Fibroblast of upper back skin (primary cell): ENCODE data around the gene UNC79.

Experiments used
- DNase-seq: peaks from one replicate; pipeline ENCODE4 v3.0.0-alpha.2; 2013

The UNC79 gene

GRCh38 chr14:93733231-93733630, 302.5 kb downstream of the UNC79 start:
- no peak for DNase-seq

- DNase-seq: no peak
Observed at GRCh38 chr14:93733631-93734030, 302.9 kb downstream of the UNC79 start.

DNA sequence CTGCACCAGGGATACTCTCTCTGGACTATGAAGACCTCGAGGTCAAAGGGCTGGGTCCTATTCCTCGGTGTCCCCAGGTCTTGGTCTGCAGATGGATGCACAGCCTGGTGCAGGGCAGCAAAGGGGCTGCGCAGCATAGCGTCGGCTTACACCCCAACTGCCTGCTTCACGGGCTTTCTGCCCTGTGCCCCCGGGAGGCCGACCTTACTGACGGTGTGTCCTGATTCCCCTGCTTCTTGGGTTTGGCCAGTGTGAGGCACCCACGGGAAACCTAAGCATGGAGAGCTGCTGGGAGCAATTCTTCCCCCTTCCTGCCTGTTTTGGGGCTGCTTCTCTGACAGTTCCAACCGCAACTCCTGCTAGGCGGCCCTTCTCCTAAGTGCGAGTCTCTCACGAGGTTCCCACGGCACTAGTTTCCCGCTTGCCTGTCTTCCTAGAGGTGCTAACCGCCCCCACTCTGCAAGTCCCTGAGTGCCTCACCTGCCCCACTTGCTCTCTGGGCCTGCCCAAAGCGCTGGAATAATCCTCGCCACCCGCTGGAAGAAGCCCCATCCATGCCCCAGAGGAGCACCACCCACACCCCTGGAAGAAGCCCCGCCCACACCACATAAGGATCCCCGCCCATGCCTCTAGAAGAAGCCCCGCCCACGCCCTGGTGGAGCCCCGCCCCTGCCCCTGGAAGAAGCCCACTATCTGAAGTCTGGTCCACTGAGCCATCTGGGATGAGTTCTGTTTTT, 303.5 kb downstream of the UNC79 start:
- DNase-seq: no peak

- no peak for DNase-seq
Observed at GRCh38 chr14:93735206-93735605, 304.5 kb downstream of the UNC79 start.

DNA sequence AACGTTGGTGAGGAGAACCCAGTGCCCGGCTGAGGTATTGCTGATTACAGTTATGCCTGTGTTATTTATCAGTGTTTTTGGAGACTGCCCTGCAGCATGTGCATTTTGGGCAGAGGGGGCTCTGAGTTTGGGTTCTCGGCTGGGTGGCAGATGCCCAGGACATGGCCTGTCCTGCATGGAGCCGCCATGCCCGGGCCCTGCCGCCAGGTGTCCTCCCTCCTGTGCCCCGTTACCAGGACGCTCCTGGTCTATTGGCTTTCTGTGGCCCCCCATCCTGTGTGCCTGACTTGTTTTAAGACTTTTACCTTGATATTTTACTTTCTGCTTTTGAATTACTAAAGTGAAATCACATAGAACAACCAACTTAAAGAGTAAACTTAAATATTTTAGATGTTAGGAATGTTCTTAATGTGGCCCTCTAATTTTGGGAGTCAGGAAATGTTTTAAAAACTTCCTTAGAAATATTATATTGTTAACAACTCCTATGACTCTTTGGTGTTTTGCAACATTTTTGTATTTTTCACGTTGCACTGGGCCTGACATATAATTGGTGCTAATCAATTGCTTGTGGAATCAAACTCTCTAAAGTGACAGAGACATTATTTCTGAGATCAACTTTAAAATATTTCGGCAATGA, 305.8 kb downstream of the UNC79 start:
- no peak for DNase-seq

DNA sequence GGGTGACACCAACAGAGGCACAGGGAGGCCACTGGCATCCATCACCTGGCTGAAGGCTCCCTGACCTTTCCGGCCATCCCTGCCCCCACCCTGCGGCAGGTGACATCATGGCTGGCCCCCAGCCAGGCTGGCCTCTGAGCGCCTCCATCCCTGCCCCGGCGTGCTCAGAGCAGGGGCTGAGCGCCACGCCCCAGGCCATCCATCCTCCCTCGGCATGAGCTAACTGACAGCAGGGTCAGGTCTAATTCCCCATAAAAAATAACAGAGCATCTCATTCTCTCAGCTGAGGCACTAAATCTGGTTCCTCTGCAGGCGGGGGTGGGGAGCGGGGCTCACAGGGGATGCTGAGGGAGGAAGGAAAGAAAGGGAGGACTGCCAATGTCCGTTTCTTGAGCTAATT, 306.9 kb downstream of the UNC79 start:
- no peak for DNase-seq

DNA sequence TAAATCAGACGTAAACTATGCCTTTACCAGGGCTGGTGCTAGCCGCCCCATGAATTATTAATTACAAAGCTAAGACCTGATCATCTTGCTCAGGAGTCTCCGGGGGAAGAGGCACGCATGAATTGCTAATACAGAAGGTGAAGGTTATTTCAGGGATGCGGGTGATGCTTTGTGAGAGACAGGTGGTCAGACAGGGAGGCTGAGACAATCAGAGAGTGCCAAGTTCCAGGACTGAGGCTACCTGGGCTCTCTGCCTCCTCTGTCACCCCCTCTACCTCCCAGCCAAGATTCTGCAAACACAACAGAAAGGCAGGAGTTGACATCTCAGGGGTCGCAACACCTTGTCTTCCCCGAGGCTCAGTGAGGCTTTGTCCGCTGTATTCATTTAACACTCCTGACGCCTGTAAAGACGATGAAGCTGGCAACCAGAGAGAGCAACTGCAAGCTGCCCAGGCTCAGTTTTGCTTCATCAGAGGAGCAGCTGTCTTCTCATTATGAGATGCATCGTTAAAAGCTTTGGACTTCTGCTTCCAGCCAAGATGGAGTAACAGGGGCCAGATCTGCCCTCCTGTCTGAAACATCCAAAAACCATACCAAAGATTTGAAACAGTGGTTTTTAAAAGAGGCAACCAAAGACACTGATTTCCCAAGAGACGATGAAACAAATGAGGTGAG, 311.0 kb downstream of the UNC79 start:
- no peak for DNase-seq

GRCh38 chr14:93742761-93743160, 312.0 kb downstream of the UNC79 start:
- DNase-seq: no peak

DNA sequence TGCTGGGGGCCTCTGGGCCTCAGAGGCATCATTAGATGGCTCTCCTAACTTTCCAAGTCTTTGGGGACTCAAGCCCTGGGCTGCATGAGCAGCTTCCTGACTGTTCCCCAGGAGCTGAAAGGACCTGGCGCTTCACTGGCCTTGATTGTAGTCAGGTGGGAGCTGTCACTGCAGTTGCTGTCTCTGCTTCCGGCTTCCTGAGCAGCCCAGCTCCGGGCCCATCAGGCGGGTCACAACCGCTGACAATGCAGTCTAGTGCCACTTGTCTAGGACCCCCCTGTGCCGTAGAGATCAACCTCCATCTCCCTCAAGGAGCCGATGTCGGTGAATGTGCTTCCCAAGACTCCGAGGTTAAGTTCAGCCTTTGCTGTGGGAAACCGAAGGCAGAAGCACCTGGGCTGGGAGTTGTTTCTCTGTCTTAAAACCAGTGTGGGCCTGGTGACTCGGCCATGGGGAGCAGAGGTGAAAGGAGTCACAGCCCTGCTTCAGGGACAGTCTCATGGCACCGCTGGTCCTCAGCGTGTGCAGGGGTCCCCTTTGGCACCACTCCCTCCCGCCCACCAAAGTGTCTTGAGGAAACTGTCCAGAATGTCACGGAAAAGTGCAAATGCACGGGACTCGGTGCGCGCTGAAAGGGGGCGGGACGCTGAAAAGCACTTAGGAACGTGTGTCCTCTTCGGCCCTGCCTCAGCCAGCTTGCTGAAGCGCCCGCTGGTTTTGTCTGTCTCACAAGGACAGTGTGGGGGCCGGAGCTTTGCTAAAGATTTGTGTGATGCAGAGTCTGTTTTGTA, 312.7 kb downstream of the UNC79 start:
- DNase-seq: no peak

DNA sequence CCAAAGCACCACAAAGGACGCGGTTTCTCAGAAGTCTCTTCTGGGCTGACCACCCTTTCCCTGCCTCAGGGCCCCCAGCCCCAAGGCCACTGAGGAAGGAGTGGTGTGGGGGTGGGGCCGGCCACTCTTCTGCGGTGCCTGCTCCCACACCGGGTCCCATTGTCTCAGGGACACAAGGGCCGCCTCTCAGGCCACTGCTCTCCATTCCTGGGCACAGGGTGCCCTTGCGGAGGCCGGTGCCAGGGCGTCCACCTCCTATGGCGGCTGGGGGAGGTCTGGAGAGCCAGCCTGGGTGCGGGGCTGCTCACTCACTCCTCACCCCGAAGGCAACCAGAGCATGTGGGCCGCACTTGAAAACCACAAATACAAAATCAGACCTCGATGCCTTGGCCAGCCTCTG, 313.4 kb downstream of the UNC79 start:
- DNase-seq: no peak

DNA sequence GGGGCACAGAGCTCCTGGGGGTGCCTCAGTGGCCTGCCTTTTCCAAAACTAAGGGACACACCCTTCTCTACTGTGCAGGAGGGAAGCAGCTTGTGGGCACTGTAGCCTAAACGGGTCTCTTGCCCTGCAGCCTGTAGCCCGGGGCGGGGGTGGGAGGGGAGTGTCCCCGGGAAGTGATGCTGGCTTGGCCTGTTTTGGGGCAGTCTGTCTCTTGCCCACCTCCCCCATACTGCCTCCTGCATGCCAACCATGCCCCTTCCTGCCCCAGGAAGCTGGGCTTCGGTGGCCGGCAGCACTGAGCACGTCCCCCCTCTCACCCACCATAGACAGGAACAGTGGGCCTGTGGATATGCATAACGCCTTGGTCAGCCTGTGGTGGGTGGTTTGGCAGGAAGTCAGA, 314.1 kb downstream of the UNC79 start:
- DNase-seq: no peak

DNA sequence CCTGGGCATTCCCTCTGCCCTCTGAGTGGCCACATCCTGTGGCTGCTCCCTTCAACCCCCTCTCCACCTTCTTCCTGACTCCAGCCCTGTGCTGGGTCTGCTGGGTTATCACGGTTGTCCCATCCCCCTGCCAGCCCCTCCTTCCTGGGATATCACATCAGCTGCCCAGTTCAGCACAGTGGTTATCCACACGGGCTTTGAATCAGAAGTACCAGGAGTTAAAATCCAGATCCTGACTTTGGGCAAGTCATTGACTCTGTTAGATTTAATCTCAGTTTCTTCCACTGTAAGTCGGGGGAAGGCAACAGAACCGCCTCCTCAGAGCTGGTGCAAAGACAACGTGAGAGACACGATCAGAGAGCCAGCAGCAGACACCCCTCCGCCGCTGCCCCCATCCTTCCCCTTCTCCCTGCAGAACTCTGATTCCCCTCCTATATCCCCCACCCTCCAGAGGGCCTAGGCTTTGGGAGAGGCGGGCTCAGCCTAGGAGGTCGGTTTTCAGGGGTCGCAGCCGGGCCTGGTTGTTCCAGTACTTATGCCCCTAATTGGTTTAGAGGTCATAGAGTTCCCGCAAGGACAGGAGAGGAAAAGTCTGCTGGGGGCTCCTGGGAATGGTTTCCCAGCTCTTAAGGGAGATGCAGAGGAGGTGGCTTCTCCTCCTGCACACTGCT, 315.0 kb downstream of the UNC79 start:
- DNase-seq: no peak

- no peak for DNase-seq
Observed at GRCh38 chr14:93747102-93747501, 316.4 kb downstream of the UNC79 start.

DNA sequence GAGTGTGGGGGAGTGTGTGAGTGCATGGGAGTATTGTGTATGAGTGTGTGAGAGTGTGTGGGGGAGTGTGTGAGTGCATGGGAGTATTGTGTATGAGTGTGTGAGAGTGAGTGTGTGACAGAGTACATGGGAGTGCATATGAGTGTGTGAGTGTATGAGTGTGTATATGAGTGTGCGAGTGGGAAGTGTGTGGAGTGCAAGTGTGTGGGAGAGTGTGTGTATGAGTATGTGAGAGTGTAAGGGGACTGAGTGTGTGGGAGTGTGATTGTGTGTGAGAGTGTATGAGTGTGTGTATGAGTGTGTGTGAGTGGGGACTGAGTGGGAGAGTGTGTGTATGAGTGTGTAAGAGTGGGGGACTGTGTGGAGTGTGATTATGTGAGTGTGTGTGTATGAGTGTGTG, 316.8 kb downstream of the UNC79 start:
- DNase-seq: no peak

GRCh38 chr14:93748208-93749075, 317.7 kb downstream of the UNC79 start:
- no peak for DNase-seq

- DNase-seq: no peak
Observed at GRCh38 chr14:93749076-93749420, 318.3 kb downstream of the UNC79 start.

DNA sequence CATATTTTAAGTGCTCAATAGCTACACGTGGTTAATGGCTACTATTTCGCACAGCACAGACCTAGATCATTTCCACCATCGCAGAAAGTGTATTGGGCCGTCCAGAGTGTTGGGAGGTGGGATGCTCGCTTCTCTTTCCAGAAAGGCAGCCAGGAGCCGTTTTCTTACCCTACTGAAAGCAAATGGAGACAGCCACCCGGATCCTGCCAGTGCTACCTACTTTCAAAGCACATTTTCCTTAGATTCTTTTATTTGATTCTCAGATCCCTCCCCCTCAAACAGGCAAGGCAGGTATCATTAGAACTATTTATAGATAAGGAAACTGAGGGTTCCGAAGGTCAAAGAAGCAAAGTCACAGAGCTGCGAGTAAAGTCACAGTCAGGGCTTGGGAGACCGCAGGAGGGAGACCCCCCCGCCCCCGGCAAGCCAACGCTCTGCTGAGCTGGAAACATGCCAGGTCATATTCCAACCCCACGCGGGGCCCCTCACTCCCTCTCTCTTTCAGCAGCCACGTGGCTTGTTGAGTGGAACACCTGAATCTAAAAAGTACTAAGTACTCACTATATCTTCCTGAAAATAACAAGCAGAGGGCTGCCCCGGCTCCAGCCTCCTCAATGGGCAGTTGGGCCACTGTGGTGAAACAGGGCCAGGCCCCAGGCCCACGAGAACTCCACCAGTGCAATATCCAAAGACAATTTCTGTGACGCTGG, 321.4 kb downstream of the UNC79 start:
- no peak for DNase-seq

GRCh38 chr14:93752980-93753561, 322.3 kb downstream of the UNC79 start:
- DNase-seq: no peak

DNA sequence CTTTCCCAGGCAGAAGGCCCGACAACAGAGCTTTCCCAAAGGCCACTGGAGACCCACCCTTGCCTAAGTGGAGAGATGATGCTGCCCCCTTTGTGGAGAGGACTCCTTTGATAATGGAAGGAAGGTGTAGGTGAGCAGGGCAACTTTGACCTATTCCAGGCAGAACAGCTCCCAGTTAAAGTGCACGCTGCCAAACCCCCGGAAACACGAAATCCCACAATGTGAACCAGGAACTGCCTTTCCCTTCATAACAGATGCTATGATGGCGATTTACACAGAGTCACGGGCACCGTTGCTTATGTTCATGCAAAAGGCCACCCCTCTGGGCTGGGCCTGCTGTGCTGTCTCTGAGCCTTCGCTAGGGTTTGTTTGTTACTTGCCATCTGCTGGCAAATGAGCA, 322.9 kb downstream of the UNC79 start:
- no peak for DNase-seq

- DNase-seq: no peak
Observed at GRCh38 chr14:93757206-93757605, 326.5 kb downstream of the UNC79 start.
